K562 (cell line): ENCODE results near the gene VIT. TPM values are rescaled to one million over a fixed set of nuclear protein-coding genes. Genes with fewer than 3 reads are reported as not detected.

ENCODE experiments used
- CLOCK ChIP-seq: fragments of 250-450 bp; sonication (Bioruptor Pico); IDR thresholded peaks from 2 replicates; pipeline ENCODE4 v1.4.0; 2020; ENCODE audit warnings: mild to moderate bottlenecking, moderate library complexity, borderline replicate concordance
- FOXM1 ChIP-seq, 2 experiments: fragments of 450-650 bp in 1 of 2; sonication (generic) in 1 of 2; formaldehyde crosslinking in 1 of 2; IDR thresholded peaks; 2 replicates each; pipeline versions ENCODE4 v1.6.1 to v1.9.0; 2017 to 2022; ENCODE audit warnings: low read depth in 2 of 2, mild to moderate bottlenecking in 2 of 2, missing genetic modification reagents in 1 of 2, moderate library complexity in 1 of 2
- TFE3 ChIP-seq: fragments of 450-650 bp; formaldehyde crosslinking; IDR thresholded peaks from 2 replicates; pipeline ENCODE4 v1.4.0; 2020; ENCODE audit warnings: mild to moderate bottlenecking, mixed read lengths
- polyA plus RNA-seq, 8 experiments: library from polyadenylated mRNA; depleted of rRNA in 4 of 8; stranded (reverse) in 5 of 8; unstranded in 3 of 8; fragments of >200 nt; fragmentation: Nextera tagmentation in 2 of 8; fragmentation: Illumina TruSeq in 1 of 8; extraction: Ambion mirVana in 2 of 8; extraction: Trizol in 1 of 8; gene quantifications; 2 replicates each; pipeline versions ENCODE4 v1.2.1 to v1.2.3, GENCODE V29; 2011 to 2014; ENCODE audit warnings: inconsistent platforms in 1 of 8, missing spikeins in 1 of 8
- total RNA-seq, 7 experiments: library from RNA; depleted of rRNA in 6 of 7; stranded (reverse); fragments of >200 nt in 6 of 7; fragmentation: Illumina TruSeq in 2 of 7; extraction: Trizol in 2 of 7; gene quantifications; 2 replicates each; pipeline versions ENCODE4 v1.2.1 to v1.2.3, GENCODE V29; 2011 to 2021; ENCODE audit warnings: low replicate concordance in 1 of 7
- TF ChIP-seq, protein P1 (sequence below): fragments of 250-450 bp; sonication (Bioruptor Pico); IDR thresholded peaks from 2 replicates; pipeline ENCODE4 v1.5.0; 2022; ENCODE audit warnings: mild to moderate bottlenecking
- TF ChIP-seq, protein P2 (sequence below): fragments of 200-800 bp; sonication (Bioruptor generic); IDR thresholded peaks from 2 replicates; pipeline ENCODE4 v1.6.1; 2017; ENCODE audit warnings: missing genetic modification characterization, missing compliant biosample characterization

The VIT gene
- total and polyA plus RNA-seq, 9 of the 15 experiments (the other 6 are each of a cell fraction or from before 2014, with no cell fraction given), result not detected

DNA sequence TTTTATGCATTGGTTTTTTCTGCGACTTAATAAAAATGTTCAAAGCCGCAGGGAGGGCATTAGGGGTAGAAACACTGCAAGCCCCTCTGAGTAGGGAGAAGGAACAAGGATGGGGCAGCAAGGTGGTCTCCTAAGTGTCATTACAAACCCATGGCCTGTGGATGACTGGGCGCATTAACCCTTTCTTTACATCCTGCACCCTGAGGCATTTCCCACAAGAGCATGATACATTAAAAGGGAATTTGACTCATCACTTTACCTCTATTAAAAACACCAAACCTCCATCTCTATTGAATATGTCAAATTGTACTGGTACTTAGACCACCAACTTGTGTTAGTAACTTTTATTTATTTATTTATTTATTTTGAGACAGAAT, 112.5 kb downstream of the VIT start (continued):
- TF ChIP-seq, protein P1, sequence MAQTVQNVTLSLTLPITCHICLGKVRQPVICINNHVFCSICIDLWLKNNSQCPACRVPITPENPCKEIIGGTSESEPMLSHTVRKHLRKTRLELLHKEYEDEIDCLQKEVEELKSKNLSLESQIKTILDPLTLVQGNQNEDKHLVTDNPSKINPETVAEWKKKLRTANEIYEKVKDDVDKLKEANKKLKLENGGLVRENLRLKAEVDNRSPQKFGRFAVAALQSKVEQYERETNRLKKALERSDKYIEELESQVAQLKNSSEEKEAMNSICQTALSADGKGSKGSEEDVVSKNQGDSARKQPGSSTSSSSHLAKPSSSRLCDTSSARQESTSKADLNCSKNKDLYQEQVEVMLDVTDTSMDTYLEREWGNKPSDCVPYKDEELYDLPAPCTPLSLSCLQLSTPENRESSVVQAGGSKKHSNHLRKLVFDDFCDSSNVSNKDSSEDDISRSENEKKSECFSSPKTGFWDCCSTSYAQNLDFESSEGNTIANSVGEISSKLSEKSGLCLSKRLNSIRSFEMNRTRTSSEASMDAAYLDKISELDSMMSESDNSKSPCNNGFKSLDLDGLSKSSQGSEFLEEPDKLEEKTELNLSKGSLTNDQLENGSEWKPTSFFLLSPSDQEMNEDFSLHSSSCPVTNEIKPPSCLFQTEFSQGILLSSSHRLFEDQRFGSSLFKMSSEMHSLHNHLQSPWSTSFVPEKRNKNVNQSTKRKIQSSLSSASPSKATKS (CRISPR knock-in tag), result no peak
- TF ChIP-seq, protein P2, sequence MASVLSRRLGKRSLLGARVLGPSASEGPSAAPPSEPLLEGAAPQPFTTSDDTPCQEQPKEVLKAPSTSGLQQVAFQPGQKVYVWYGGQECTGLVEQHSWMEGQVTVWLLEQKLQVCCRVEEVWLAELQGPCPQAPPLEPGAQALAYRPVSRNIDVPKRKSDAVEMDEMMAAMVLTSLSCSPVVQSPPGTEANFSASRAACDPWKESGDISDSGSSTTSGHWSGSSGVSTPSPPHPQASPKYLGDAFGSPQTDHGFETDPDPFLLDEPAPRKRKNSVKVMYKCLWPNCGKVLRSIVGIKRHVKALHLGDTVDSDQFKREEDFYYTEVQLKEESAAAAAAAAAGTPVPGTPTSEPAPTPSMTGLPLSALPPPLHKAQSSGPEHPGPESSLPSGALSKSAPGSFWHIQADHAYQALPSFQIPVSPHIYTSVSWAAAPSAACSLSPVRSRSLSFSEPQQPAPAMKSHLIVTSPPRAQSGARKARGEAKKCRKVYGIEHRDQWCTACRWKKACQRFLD (CRISPR knock-in tag), result no peak
- TF ChIP-seq FOXM1 (IDR thresholded peaks at IDR 0.05; ENCODE audit: low read depth), result no peak
- no peak for TF ChIP-seq FOXM1 (CRISPR knock-in tag; IDR thresholded peaks at IDR 0.05; ENCODE audit: low read depth)
- no peak for TF ChIP-seq TFE3 (CRISPR knock-in tag)
- no peak for TF ChIP-seq CLOCK
